ENCODE measurements around the gene ARFGAP2. TPM values are rescaled to one million over a fixed set of nuclear protein-coding genes. Genes with fewer than 3 reads are reported as not detected.

The ARFGAP2 gene
- polyA plus RNA-seq, 1 donor from 2014 or later: 213 TPM

GRCh38 chr11:47225552-47226400 lies 49.1 kb upstream of the ARFGAP2 start:
- Histone ChIP-seq H3K27ac (ENCODE audit: low read length) (no peak overlapping the region), H3K9ac (ENCODE audit: low read length) (no peak overlapping the region), H3K79me2 (replicated peaks; ENCODE audit: insufficient read depth, low read length) (no peaks in the 10 kb centered on the region), H3F3A (ENCODE audit: insufficient read depth, low read length, poor library complexity, severe bottlenecking) (no peaks in the 10 kb centered on the region), H3K27me3 (ENCODE audit: insufficient read depth, low read depth, low read length) (no peaks in the 10 kb centered on the region), H4K20me1 (ENCODE audit: insufficient read depth) (no peaks in the 10 kb centered on the region), H3K4me2 (ENCODE audit: low read length) (no peak overlapping the region), H3K9me2 (ENCODE audit: insufficient read depth, low read length) (no peaks in the 10 kb centered on the region), H2AFZ (ENCODE audit: low read depth, low read length) (no peak overlapping the region), H3K36me3 (ENCODE audit: insufficient read depth, low read length) (no peaks in the 10 kb centered on the region), H3K4me3 (ENCODE audit: low read length) (no peak overlapping the region), H3K9me3 (ENCODE audit: low read length) (no peaks in the 10 kb centered on the region)
- TF ChIP-seq MXI1 (conservative IDR thresholded peaks at IDR 0.05; ENCODE audit: poor library complexity, severe bottlenecking): no peak
- TF ChIP-seq RAD21 (conservative IDR thresholded peaks at IDR 0.05): no peak
- TF ChIP-seq EP300 (conservative IDR thresholded peaks at IDR 0.05; ENCODE audit: poor library complexity, severe bottlenecking): no peak
- no peak for TF ChIP-seq TAF1 (IDR thresholded peaks at IDR 0.05; ENCODE audit: low read depth)
- TF ChIP-seq SMC3 (conservative IDR thresholded peaks at IDR 0.05; ENCODE audit: poor library complexity): no peak
- no peak for TF ChIP-seq CTCF (IDR thresholded peaks at IDR 0.05; ENCODE audit: poor library complexity, severe bottlenecking)
- TF ChIP-seq REST (IDR thresholded peaks at IDR 0.05; ENCODE audit: borderline replicate concordance): no peak
- no peak for TF ChIP-seq EZH2 (IDR thresholded peaks at IDR 0.05; ENCODE audit: borderline replicate concordance, insufficient read depth, low read length, poor library complexity, severe bottlenecking)
- no peak for TF ChIP-seq POLR2AphosphoS5 (IDR thresholded peaks at IDR 0.05)

GRCh38 chr11:47222696-47223095 lies 46.0 kb upstream of the ARFGAP2 start:
- Histone ChIP-seq H3K4me3 (ENCODE audit: low read length) (no peak overlapping the region), H2AFZ (ENCODE audit: low read depth, low read length) (no peak overlapping the region), H3K9ac (ENCODE audit: low read length) (no peak overlapping the region), H4K20me1 (ENCODE audit: insufficient read depth) (no peaks in the 10 kb centered on the region), H3K4me2 (ENCODE audit: low read length) (no peak overlapping the region), H3F3A (ENCODE audit: insufficient read depth, low read length, poor library complexity, severe bottlenecking) (no peaks in the 10 kb centered on the region), H3K36me3 (ENCODE audit: insufficient read depth, low read length) (no peaks in the 10 kb centered on the region), H3K27me3 (ENCODE audit: insufficient read depth, low read depth, low read length) (no peaks in the 10 kb centered on the region), H3K27ac (ENCODE audit: low read length) (no peak overlapping the region), H3K9me2 (ENCODE audit: insufficient read depth, low read length) (no peaks in the 10 kb centered on the region), H3K79me2 (replicated peaks; ENCODE audit: insufficient read depth, low read length) (no peaks in the 10 kb centered on the region), H3K9me3 (ENCODE audit: low read length) (no peaks in the 10 kb centered on the region)
- no peak for TF ChIP-seq POLR2AphosphoS5 (IDR thresholded peaks at IDR 0.05)
- no peak for TF ChIP-seq EP300 (conservative IDR thresholded peaks at IDR 0.05; ENCODE audit: poor library complexity, severe bottlenecking)
- no peak for TF ChIP-seq EZH2 (IDR thresholded peaks at IDR 0.05; ENCODE audit: borderline replicate concordance, insufficient read depth, low read length, poor library complexity, severe bottlenecking)
- TF ChIP-seq TAF1 (IDR thresholded peaks at IDR 0.05; ENCODE audit: low read depth): no peak
- no peak for TF ChIP-seq REST (IDR thresholded peaks at IDR 0.05; ENCODE audit: borderline replicate concordance)
- no peak for TF ChIP-seq SMC3 (conservative IDR thresholded peaks at IDR 0.05; ENCODE audit: poor library complexity)
- no peak for TF ChIP-seq MXI1 (conservative IDR thresholded peaks at IDR 0.05; ENCODE audit: poor library complexity, severe bottlenecking)
- TF ChIP-seq RAD21 (conservative IDR thresholded peaks at IDR 0.05): no peak
- no peak for TF ChIP-seq CTCF (IDR thresholded peaks at IDR 0.05; ENCODE audit: poor library complexity, severe bottlenecking)
